Measurements from ENCODE around the gene AKNA.

The AKNA gene

GRCh38 chr9:114310471-114311450, 77.0 kb downstream of the AKNA start:
- intact Hi-C loops (cut with DNase I; ENCODE audit: low total_unique reads), result no loop called here
- H3K9me3 ChIP-seq, result no peaks in the 10 kb centered on the region
- peaks cover 0 to 16% (median 0%) of the 10 kb centered on the region in 3 donors for H3K36me3 ChIP-seq
- H3K4me3 ChIP-seq, result no peak overlapping the region
- peaks cover 0 to 2% (median 0%) of the 10 kb centered on the region in 4 donors for H3K4me1 ChIP-seq
- H3K27ac ChIP-seq, result no peak overlapping the region
- DNase-seq, result peak in 1 of 2 donors; percentile 43
- H3K27me3 ChIP-seq, result no peaks in the 10 kb centered on the region
- TF ChIP-seq, protein P1, sequence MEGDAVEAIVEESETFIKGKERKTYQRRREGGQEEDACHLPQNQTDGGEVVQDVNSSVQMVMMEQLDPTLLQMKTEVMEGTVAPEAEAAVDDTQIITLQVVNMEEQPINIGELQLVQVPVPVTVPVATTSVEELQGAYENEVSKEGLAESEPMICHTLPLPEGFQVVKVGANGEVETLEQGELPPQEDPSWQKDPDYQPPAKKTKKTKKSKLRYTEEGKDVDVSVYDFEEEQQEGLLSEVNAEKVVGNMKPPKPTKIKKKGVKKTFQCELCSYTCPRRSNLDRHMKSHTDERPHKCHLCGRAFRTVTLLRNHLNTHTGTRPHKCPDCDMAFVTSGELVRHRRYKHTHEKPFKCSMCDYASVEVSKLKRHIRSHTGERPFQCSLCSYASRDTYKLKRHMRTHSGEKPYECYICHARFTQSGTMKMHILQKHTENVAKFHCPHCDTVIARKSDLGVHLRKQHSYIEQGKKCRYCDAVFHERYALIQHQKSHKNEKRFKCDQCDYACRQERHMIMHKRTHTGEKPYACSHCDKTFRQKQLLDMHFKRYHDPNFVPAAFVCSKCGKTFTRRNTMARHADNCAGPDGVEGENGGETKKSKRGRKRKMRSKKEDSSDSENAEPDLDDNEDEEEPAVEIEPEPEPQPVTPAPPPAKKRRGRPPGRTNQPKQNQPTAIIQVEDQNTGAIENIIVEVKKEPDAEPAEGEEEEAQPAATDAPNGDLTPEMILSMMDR (IDR thresholded peaks at IDR 0.05), result no peak

GRCh38 chr9:114309096-114309495, 78.7 kb downstream of the AKNA start:
- TF ChIP-seq, protein P1 (IDR thresholded peaks at IDR 0.05), result no peak
- Histone ChIP-seq H3K4me1 (peaks cover 0 to 6% (median 0%) of the 10 kb centered on the region in 4 donors), H3K27ac (no peak overlapping the region), H3K4me3 (no peak overlapping the region), H3K9me3 (no peaks in the 10 kb centered on the region), H3K36me3 (peaks cover 0 to 16% (median 0%) of the 10 kb centered on the region in 3 donors), H3K27me3 (no peaks in the 10 kb centered on the region)
- no peak for DNase-seq
- intact Hi-C loops (cut with DNase I; ENCODE audit: low total_unique reads), result no loop called here

DNA sequence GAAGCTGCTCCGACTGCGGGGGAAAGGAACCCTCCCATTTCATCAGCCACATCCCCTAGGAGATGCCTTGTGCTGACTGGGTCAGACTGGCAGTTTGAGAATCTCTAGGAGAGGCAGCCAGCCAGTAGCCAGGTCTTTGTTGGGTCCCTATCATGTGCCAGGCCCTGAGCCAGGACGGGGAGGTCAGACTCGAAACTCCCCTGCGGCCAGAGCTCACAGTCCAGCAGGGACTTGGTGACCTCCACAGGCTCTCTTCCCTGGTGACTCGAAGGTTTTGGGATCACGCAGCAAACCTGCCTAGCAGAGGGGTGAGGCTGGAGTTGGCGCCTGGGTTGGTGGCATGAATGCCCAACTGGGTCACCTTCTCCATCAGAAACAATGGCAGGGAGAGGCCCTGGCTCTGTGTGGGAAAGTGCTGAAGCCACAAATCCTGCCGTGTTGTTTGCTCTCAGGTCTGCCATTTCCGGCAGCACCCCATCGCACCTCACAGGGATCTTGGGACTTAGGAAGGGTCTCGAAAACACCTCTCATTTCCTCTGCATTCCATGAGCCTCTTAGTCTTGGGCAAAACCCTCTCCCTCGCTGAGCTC, 79.3 kb downstream of the AKNA start:
- peaks cover 0 to 16% (median 0%) of the 10 kb centered on the region in 3 donors for H3K36me3 ChIP-seq
- H3K4me1 ChIP-seq, result peaks cover 0 to 6% (median 0%) of the 10 kb centered on the region in 4 donors
- TF ChIP-seq, protein P1 (IDR thresholded peaks at IDR 0.05), result no peak
- no peak overlapping the region for H3K27ac ChIP-seq
- no peaks in the 10 kb centered on the region for H3K27me3 ChIP-seq
- no peak overlapping the region for H3K4me3 ChIP-seq
- H3K9me3 ChIP-seq, result no peaks in the 10 kb centered on the region
- intact Hi-C loops (cut with DNase I; ENCODE audit: low total_unique reads), result no loop called here
- peak in 1 of 2 donors; percentile 54 for DNase-seq

DNA sequence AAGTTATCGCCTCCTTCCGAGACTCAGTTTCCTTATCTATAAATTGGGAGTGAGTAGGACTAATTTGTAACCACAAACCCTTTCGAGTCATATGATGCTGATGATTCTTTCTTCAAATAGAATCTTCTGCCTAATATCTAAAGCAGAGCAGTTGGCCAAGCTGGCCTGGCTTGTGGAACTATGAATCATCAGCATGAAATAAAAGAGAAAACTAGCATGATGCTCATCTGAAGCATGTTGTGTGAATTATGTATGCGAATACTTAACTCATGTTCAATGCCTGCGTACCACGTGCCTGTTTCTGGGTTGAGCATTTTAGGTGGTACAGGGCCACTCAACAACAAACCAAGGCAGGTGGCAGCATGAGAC, 79.9 kb downstream of the AKNA start:
- Histone ChIP-seq H3K36me3 (peaks cover 0 to 16% (median 0%) of the 10 kb centered on the region in 3 donors), H3K4me1 (peaks cover 0 to 6% (median 0%) of the 10 kb centered on the region in 4 donors), H3K27me3 (no peaks in the 10 kb centered on the region), H3K27ac (no peak overlapping the region), H3K4me3 (no peak overlapping the region), H3K9me3 (no peaks in the 10 kb centered on the region)
- DNase-seq, result no peak
- intact Hi-C loops (cut with DNase I; ENCODE audit: low total_unique reads), result no loop called here
- TF ChIP-seq, protein P1 (IDR thresholded peaks at IDR 0.05), result no peak

- H3K36me3 ChIP-seq, result peaks cover 0 to 25% (median 0%) of the 10 kb centered on the region in 3 donors
- H3K4me3 ChIP-seq, result no peak overlapping the region
- H3K27me3 ChIP-seq, result no peaks in the 10 kb centered on the region
- no peaks in the 10 kb centered on the region for H3K9me3 ChIP-seq
- no peak overlapping the region for H3K27ac ChIP-seq
- intact Hi-C loops (cut with DNase I; ENCODE audit: low total_unique reads), result no loop called here
- DNase-seq, result peak in 1 of 2 donors; percentile 56
- TF ChIP-seq, protein P1 (IDR thresholded peaks at IDR 0.05), result no peak
- peaks cover 0 to 6% (median 0%) of the 10 kb centered on the region in 4 donors for H3K4me1 ChIP-seq
Measured at GRCh38 chr9:114304416-114305188, 83.2 kb downstream of the AKNA start.

All from tibial artery (tissue), 4 donors.